Omental fat pad (tissue), 4 donors: ENCODE data around the gene CD99. TPM values are rescaled to one million over a fixed set of nuclear protein-coding genes. Genes with fewer than 3 reads are reported as not detected.
"Not testable (repeated sequence)": the region's sequence is repeated elsewhere in the genome, so short reads cannot be mapped to it uniquely, and the experiment has no call there.

ENCODE experiments used
- ATAC-seq: fragments of 150-250 bp; one replicate; pipeline ENCODE4 v1.9.1; 2016; ENCODE audit warnings: mild to moderate bottlenecking, moderate library complexity; ENCODE audit not compliant: low FRiP score
- DNase-seq: peaks from one replicate; pipeline ENCODE4 v3.0.0-alpha.2; 2019; ENCODE audit warnings: low spot score
- total RNA-seq, 4 donors: library from RNA; depleted of rRNA; stranded (reverse); fragments of >200 nt; gene quantifications; one replicate each; pipeline ENCODE4 v1.1.0, GENCODE V29; 2016
- TF ChIP-seq, protein P1 (sequence below), 3 donors: fragments of 450-650 bp; IDR thresholded peaks; one replicate each; pipeline ENCODE4 v1.5.1; 2016 to 2017; ENCODE audit warnings: antibody characterized with exemption in 3 of 3, mild to moderate bottlenecking in 3 of 3, moderate library complexity in 2 of 3

The CD99 gene
- total RNA-seq, 4 donors from 2014 or later = 206 to 412 (median 295) TPM

DNA sequence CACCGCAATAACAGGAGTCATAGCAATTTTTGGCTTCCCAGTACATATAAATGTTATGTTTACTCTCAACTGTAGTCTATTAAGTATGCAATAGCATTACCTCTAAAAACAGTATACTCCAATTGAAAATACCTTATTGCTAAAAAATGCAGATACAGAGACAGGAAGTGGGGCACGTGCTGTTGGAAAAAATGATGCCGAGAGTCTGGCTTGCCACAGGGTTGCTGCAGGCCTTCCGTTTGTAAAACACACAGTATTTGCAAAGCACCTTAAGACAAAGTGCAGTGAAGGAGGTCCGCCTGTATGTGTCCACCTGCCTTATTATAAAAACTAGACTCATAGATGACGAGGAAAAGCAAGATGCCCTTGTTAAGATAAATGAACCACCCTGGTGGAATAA lies 23.5 kb downstream of the CD99 start:
- DNase-seq (no peak), ATAC-seq (no peak)
- TF ChIP-seq, protein P1, sequence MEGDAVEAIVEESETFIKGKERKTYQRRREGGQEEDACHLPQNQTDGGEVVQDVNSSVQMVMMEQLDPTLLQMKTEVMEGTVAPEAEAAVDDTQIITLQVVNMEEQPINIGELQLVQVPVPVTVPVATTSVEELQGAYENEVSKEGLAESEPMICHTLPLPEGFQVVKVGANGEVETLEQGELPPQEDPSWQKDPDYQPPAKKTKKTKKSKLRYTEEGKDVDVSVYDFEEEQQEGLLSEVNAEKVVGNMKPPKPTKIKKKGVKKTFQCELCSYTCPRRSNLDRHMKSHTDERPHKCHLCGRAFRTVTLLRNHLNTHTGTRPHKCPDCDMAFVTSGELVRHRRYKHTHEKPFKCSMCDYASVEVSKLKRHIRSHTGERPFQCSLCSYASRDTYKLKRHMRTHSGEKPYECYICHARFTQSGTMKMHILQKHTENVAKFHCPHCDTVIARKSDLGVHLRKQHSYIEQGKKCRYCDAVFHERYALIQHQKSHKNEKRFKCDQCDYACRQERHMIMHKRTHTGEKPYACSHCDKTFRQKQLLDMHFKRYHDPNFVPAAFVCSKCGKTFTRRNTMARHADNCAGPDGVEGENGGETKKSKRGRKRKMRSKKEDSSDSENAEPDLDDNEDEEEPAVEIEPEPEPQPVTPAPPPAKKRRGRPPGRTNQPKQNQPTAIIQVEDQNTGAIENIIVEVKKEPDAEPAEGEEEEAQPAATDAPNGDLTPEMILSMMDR (IDR thresholded peaks at IDR 0.05) = no peak

DNA sequence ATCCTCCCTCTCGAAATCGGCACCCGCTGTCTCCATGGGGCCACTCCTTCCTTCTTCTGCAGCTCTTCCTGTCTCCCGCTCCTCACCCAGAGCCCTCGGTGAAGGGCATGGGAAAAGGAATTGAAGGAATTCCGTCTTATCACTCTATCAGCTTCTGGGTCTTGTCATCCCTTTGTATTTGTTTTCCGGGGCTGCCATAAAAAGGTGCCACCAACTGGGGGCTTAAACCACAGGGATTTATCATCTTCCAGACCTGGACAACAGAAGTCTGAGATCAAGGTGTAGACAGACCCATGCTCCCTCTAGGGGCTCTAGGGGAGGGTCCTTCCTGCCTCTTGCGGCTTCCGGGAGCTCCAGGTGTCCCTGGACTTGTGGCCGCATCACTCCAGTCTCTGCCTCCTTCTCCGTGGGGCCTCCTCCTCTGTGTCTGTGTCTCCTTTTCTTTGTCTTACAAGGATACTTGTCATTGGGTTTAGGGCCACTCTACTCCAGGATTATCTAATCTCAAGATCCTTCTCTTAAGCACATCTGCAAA lies 24.0 kb downstream of the CD99 start:
- ATAC-seq (no peak), DNase-seq (no peak)
- TF ChIP-seq, protein P1 (IDR thresholded peaks at IDR 0.05) = no peak

DNA sequence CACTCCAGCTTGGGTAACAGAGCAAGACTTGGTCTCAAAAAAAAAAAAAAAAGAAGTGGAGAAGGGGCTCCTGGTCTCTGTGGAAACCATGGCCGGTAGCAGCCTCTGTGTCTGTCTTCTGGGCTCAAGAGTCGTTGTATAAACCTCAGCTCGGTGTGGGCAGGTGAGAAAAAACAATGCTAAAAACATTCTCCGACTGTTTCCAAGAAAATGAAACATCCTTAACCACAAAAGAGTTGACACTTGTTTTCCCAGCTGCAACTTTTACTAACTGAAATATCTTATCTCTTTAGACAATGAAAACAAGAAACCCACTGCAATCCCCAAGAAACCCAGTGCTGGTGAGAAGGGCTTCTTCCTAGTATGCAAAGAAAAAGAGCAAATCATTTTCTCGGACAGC lies 26.2 kb downstream of the CD99 start:
- TF ChIP-seq, protein P1 (IDR thresholded peaks at IDR 0.05) = no peak
- DNase-seq (no peak), ATAC-seq (no peak)

DNA sequence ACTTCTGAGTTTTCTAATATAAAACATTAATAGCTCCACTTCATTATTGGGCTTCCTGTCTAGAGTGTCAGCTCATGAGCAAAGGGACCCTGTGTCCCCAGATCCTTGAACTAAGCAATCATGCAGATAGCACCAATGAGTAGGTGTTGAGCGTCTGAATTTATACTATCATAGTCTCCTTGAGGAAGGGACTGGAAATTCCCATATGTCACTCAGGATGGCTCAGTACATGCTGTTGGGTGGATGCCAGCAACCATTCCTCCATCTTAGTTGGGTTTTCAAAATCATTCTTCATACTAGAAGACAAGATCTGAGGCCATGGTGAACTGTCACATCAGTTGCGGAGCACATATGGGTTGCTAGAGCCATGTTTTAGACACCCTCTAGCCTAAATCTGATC lies 27.7 kb downstream of the CD99 start:
- DNase-seq (no peak), ATAC-seq (no peak)
- TF ChIP-seq, protein P1 (IDR thresholded peaks at IDR 0.05) = no peak

DNA sequence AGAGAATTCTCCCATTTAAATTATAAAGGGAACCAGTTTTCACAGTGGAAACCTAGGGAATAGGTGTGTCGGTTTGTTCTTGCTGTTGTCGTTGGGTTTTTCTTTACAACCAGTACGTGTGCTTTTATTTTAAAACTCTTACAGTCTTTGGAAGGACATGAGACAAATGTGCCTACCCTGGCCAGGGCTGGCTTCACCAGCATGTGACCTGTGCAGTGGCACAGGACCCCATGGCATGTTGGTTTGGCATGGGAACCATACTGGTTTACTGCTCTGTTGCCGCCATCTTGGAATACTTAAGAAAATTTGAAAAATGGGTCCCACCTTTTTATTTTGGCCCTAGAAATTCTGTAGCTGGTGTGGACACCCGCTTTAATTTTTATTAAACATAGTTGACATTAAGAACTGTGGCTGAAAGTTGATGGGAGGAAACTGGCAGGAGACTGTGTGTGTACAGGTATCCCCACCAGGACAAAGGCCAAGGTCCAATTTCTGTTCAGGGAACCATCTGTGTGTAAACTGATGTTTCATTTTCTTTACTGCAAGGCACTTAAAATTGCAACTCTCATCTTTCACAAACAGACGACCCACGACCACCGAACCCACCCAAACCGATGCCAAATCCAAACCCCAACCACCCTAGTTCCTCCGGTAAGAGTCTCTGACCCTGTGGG lies 28.8 kb downstream of the CD99 start:
- no peak for ATAC-seq
- TF ChIP-seq, protein P1 (IDR thresholded peaks at IDR 0.05) = no peak
- no peak for DNase-seq

DNA sequence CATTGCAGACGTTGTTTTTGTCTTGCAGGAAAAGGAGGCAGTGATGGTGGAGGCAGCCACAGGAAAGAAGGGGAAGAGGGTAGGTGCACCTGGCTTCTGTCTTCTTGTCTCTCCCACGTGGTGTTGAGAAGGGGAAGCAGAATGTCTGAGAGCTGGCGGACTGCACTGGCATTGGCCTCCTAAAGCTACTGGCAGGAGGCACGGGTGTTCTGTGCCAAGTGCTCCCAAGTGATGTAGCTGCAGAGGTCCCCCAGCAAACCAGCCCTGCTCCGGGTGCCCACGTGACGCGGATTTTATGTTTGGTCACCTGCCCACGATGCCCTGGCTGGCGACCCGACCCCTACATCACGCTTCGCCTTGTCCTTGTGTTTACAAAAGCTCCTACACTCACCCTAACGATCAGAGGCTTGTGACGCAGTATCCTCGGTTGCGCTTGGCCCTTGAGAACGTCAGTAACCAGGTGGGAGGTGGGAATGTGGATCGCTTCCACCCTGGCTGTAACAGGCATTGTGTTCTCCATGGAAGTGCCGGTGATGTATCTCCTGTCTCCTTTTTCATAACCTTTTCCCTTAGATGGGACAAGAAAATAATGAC lies 32.3 kb downstream of the CD99 start:
- ATAC-seq = no peak
- DNase-seq = no peak
- TF ChIP-seq, protein P1 (IDR thresholded peaks at IDR 0.05) = no peak

DNA sequence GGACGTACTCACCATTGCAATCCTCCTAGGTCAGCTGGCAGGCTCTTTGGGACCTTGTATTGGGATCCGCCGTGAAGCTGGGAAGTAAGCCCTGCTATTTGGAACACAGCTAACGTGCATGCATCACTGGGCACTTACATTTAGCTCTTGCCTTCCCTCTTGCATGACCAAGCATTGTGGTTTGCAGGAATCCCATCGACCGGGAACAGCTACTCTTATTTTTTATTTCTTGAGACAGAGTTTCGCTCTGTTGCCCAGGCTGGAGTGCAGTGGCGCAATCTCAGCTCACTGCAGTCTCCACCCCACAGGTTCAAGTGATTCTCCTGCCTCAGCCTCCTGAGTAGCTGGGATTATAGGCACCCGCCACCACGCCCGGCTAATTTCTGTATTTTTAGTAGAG lies 36.2 kb downstream of the CD99 start:
- not testable (repeated sequence) for ATAC-seq, DNase-seq
